ENCODE measurements around the gene SEC22C. TPM values are rescaled to one million over a fixed set of nuclear protein-coding genes. Genes with fewer than 3 reads are reported as not detected.

The SEC22C gene
- polyA plus RNA-seq, 1 experiment, result 33.0 TPM

DNA sequence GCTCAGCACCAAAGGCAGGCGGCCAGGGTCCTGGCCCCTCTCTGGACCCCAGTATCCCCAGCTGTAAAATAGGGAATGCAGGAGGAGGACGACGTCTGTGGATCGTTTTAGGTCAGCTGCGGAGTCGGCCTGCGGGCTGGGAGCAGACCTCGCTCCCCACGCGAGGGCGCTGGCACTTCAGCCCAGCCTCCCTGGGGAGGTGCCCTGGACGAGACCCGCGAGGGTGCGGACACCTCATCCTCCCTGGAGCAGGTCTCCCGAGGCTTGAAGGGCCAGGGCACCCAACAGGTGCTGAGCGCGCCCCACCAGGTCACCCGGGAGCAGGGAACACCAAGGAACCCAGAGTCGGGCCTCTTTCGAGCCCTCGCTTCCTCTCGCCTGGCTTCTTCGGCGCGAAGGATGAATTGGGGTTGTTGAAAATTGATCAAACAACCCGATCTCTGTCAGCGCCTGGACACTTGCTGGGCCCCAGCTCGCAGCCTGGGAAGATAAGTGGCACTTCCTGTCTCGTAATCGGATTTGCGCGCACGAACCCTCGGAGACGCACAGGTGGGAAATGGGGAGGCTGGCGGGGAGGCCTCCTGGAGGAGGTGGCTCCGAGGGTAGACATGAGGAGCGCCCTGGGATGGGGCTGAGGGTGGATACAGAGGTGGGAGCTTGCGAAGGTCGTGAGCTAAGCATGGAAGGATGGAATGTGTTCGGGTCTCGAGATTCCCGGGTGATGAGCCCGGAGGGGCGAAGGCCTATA, 79.9 kb downstream of the SEC22C start:
- peaks cover 58% of the 10 kb centered on the region for H3K27me3 ChIP-seq (ENCODE audit: control insufficient read depth, insufficient read depth, low read length)
- peaks cover 3% of the 10 kb centered on the region; the same call in 1 of the 2 replicates for H3K9me3 ChIP-seq (ENCODE audit: control insufficient read depth, insufficient read depth, low read length)
- POLR2A ChIA-PET, result no interaction called here
- CTCF ChIA-PET, result interaction anchor here (1.4 kb wide), 1 partner anchor 46 kb away, joined by 3 read pairs; no protein-coding TSS in a partner anchor
- no peak overlapping the region for H3K4me3 ChIP-seq (ENCODE audit: low read depth, low read length)
- TF ChIP-seq, protein P1, sequence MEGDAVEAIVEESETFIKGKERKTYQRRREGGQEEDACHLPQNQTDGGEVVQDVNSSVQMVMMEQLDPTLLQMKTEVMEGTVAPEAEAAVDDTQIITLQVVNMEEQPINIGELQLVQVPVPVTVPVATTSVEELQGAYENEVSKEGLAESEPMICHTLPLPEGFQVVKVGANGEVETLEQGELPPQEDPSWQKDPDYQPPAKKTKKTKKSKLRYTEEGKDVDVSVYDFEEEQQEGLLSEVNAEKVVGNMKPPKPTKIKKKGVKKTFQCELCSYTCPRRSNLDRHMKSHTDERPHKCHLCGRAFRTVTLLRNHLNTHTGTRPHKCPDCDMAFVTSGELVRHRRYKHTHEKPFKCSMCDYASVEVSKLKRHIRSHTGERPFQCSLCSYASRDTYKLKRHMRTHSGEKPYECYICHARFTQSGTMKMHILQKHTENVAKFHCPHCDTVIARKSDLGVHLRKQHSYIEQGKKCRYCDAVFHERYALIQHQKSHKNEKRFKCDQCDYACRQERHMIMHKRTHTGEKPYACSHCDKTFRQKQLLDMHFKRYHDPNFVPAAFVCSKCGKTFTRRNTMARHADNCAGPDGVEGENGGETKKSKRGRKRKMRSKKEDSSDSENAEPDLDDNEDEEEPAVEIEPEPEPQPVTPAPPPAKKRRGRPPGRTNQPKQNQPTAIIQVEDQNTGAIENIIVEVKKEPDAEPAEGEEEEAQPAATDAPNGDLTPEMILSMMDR (IDR thresholded peaks at IDR 0.05; ENCODE audit: low read depth, low read length), result peak; percentile 31
- DNase-seq (ENCODE audit: low read depth, low spot score), result no peak
- H3K27ac ChIP-seq (ENCODE audit: low read depth, low read length), result no peak overlapping the region

DNA sequence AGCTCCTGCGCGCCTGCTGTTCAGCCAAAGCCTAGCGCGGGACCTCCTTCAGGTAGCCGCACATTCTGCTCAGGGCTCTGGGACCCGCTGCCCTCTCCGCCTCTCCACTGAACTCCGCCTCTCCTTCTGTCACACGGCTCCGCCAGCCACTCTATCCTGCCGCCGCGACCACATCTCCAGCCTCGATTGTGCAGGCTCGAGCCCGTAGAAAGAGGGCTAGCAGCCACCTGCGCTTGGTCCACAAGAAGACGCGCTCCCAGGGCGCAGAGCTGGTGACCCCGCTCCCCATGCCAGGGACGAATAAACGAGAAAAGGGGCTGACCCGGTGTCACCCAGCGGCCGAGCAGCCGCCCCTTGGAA, 80.5 kb downstream of the SEC22C start:
- peaks cover 58% of the 10 kb centered on the region for H3K27me3 ChIP-seq (ENCODE audit: control insufficient read depth, insufficient read depth, low read length)
- POLR2A ChIA-PET, result no interaction called here

DNA sequence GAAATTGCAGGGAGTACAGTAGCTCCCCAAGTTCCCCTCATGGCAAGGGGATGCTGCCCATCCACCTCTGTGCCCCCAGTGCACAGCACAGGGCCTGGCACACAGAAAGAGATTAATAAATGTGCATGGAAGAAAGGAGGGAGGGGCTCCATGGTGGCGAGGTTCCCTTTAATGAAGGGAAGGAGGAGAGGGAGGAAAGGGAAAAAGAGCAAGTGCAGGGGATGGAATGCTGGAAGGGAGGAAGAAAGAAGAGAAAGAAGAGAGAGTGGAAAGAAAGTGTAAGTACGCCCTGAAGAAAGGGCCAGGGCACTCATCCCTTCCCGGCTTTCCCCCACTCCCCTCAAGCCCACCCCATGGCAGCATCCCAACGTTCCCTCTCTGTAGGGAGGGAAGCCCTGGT, 80.9 kb downstream of the SEC22C start:
- POLR2A ChIA-PET, result no interaction called here
- no peak overlapping the region for H3K4me3 ChIP-seq (ENCODE audit: low read depth, low read length)
- no peak overlapping the region for H3K27ac ChIP-seq (ENCODE audit: low read depth, low read length)
- CTCF ChIA-PET, result interaction anchor here (1.4 kb wide), 1 partner anchor 47 kb away, joined by 3 read pairs; no protein-coding TSS in a partner anchor
- peaks cover 3% of the 10 kb centered on the region; the same call in 1 of the 2 replicates for H3K9me3 ChIP-seq (ENCODE audit: control insufficient read depth, insufficient read depth, low read length)
- TF ChIP-seq, protein P1 (IDR thresholded peaks at IDR 0.05; ENCODE audit: low read depth, low read length), result no peak
- H3K27me3 ChIP-seq (ENCODE audit: control insufficient read depth, insufficient read depth, low read length), result peaks cover 58% of the 10 kb centered on the region
- no peak for DNase-seq (ENCODE audit: low read depth, low spot score)

More for the DNA sequence above, 80.5 kb downstream of the SEC22C start:
- TF ChIP-seq, protein P1 (IDR thresholded peaks at IDR 0.05; ENCODE audit: low read depth, low read length), result no peak
- Histone ChIP-seq H3K9me3 (ENCODE audit: control insufficient read depth, insufficient read depth, low read length) (peaks cover 3% of the 10 kb centered on the region; the same call in 1 of the 2 replicates), H3K4me3 (ENCODE audit: low read depth, low read length) (no peak overlapping the region), H3K27ac (ENCODE audit: low read depth, low read length) (no peak overlapping the region)
- no peak for DNase-seq (ENCODE audit: low read depth, low spot score)
- CTCF ChIA-PET, result interaction anchor here (1.4 kb wide), 1 partner anchor 46 kb away, joined by 3 read pairs; no protein-coding TSS in a partner anchor

DNA sequence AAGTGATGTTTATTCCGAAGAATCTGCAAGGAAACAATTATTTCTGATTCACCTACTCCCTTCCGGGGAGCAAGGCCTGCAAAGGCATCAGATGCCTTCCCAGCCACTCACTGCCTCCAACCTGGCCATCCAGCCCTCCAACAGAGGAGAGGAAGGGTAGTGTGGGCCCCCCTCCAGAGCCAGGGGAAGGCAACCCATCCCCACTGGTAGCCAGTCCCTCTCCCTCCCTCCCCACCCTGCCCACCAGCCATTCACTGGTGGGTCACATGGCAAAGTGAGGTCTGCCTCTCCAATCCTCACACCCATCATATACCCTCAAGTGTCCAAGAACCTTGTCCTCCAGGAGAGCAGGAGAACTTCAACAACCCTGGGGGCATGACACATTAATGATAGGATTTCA, 81.7 kb downstream of the SEC22C start:
- CTCF ChIA-PET, result no interaction called here
- TF ChIP-seq, protein P1 (IDR thresholded peaks at IDR 0.05; ENCODE audit: low read depth, low read length), result no peak
- POLR2A ChIA-PET, result no interaction called here

DNA sequence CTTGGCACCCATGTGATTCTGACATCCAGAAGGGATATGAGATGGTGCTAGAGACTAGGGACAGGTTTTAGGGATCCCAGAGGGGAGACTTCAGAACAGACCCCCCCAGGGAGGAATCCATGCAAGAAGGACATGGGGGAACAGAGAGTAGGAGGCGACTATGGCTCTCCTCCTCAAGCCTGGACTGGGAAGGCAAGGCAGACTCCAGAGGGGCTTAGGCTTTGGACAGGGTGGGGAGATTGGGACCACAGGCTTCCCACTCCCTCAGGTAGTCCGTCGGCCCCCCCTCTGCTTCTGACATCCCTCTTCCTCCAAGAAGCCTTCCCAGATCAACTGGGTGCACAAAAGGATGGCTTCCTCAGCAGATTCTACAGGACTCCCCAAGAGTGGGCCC, 82.3 kb downstream of the SEC22C start:
- Histone ChIP-seq H3K9me3 (ENCODE audit: control insufficient read depth, insufficient read depth, low read length) (peaks cover 3% of the 10 kb centered on the region; the same call in 1 of the 2 replicates), H3K4me3 (ENCODE audit: low read depth, low read length) (no peak overlapping the region), H3K27ac (ENCODE audit: low read depth, low read length) (no peak overlapping the region), H3K27me3 (ENCODE audit: control insufficient read depth, insufficient read depth, low read length) (peaks cover 61% of the 10 kb centered on the region)
- no peak for DNase-seq (ENCODE audit: low read depth, low spot score)
- POLR2A ChIA-PET, result no interaction called here
- TF ChIP-seq, protein P1 (IDR thresholded peaks at IDR 0.05; ENCODE audit: low read depth, low read length), result no peak
- CTCF ChIA-PET, result no interaction called here

More for the DNA sequence above, 81.7 kb downstream of the SEC22C start:
- no peak overlapping the region for H3K4me3 ChIP-seq (ENCODE audit: low read depth, low read length)
- peaks cover 3% of the 10 kb centered on the region; the same call in 1 of the 2 replicates for H3K9me3 ChIP-seq (ENCODE audit: control insufficient read depth, insufficient read depth, low read length)
- peaks cover 61% of the 10 kb centered on the region for H3K27me3 ChIP-seq (ENCODE audit: control insufficient read depth, insufficient read depth, low read length)
- no peak overlapping the region for H3K27ac ChIP-seq (ENCODE audit: low read depth, low read length)
- no peak for DNase-seq (ENCODE audit: low read depth, low spot score)
